HEK293 (cell line): ENCODE measurements around the gene SIGLEC12.

Source experiments
- CTCF ChIA-PET: fragments of 350-600 bp; formaldehyde crosslinking; extraction: SDS; loops from one replicate; lab custom pipeline; 2021; ENCODE audit warnings: antibody characterized with exemption; lab: Yijun Ruan, JAX
- POLR2A ChIA-PET: fragments of 300-600 bp; formaldehyde crosslinking; extraction: SDS; loops from one replicate; lab custom pipeline; 2020; ENCODE audit warnings: antibody characterized with exemption, inconsistent platforms; lab: Yijun Ruan, JAX
- H3K27ac ChIP-seq: fragments of 200-500 bp; sonication (Bioruptor generic); 2 replicates; pipeline ENCODE4 v1.5.1; 2014; ENCODE audit warnings: low read depth, low read length, control low read depth, inconsistent platforms; ENCODE audit errors: extremely low read depth
- H3K36me3 ChIP-seq, 2 experiments: fragments of 200-500 bp in 1 of 2; sonication (Bioruptor generic) in 1 of 2; 1 replicate in 1 of 2; 2 replicates in 1 of 2; pipeline ENCODE4 v1.5.1; 2014 to 2017; ENCODE audit warnings: inconsistent platforms in 2 of 2, low read length in 2 of 2; ENCODE audit not compliant: control insufficient read depth in 2 of 2, insufficient read depth in 1 of 2
- H3K4me1 ChIP-seq: fragments of 200-500 bp; sonication (Bioruptor generic); 2 replicates; pipeline ENCODE4 v1.5.1; 2014; ENCODE audit warnings: mild to moderate bottlenecking, low read length, inconsistent platforms; ENCODE audit not compliant: control insufficient read depth, insufficient read depth
- H3K4me3 ChIP-seq: 2 replicates; pipeline ENCODE4 v1.5.1; 2011; ENCODE audit warnings: low read depth, mild to moderate bottlenecking, control low read depth, low read length, moderate library complexity
- H3K9me3 ChIP-seq: fragments of 200-500 bp; sonication (Bioruptor generic); 2 replicates; pipeline ENCODE4 v1.5.1; 2014; ENCODE audit warnings: low read depth, low read length, inconsistent platforms; ENCODE audit not compliant: control insufficient read depth, insufficient read depth
- FEZF1 ChIP-seq: fragments of 450-650 bp; formaldehyde crosslinking; IDR thresholded peaks from 2 replicates; pipeline ENCODE4 v1.5.1; 2016; ENCODE audit warnings: missing biosample characterization, missing genetic modification characterization
- GLI4 ChIP-seq: fragments of 450-650 bp; formaldehyde crosslinking; IDR thresholded peaks from 2 replicates; pipeline ENCODE4 v1.5.1; 2016; ENCODE audit warnings: missing biosample characterization, missing genetic modification characterization
- MEIS1 ChIP-seq: sonication (generic); formaldehyde crosslinking; IDR thresholded peaks from 2 replicates; pipeline ENCODE4 v1.8.1; 2022; ENCODE audit warnings: missing genetic modification reagents, mild to moderate bottlenecking, borderline replicate concordance
- OVOL3 ChIP-seq: fragments of 450-650 bp; formaldehyde crosslinking; IDR thresholded peaks from 2 replicates; pipeline ENCODE4 v1.5.1; 2016; ENCODE audit warnings: missing biosample characterization, missing genetic modification characterization
- RBAK ChIP-seq: fragments of 450-650 bp; formaldehyde crosslinking; IDR thresholded peaks from 2 replicates; pipeline ENCODE4 v1.5.1; 2016; ENCODE audit warnings: missing biosample characterization, missing genetic modification characterization
- SCRT1 ChIP-seq: fragments of 450-650 bp; formaldehyde crosslinking; IDR thresholded peaks from 2 replicates; pipeline ENCODE4 v1.5.1; 2016; ENCODE audit warnings: missing biosample characterization, missing genetic modification characterization, borderline replicate concordance
- SP3 ChIP-seq: fragments of 450-650 bp; formaldehyde crosslinking; IDR thresholded peaks from 2 replicates; pipeline ENCODE4 v1.5.1; 2016; ENCODE audit warnings: missing biosample characterization, missing genetic modification characterization
- TCF7L2 ChIP-seq: IDR thresholded peaks from 2 replicates; pipeline ENCODE4 v1.6.1; 2011; ENCODE audit warnings: low read depth, mild to moderate bottlenecking, inconsistent platforms, low read length, moderate library complexity, borderline replicate concordance
- YY1 ChIP-seq: fragments of 450-650 bp; formaldehyde crosslinking; IDR thresholded peaks from 2 replicates; pipeline ENCODE4 v1.5.1; 2018; ENCODE audit warnings: missing biosample characterization, missing genetic modification characterization
- ZBTB1 ChIP-seq: fragments of 450-650 bp; formaldehyde crosslinking; IDR thresholded peaks from 2 replicates; pipeline ENCODE4 v1.5.1; 2016; ENCODE audit warnings: missing biosample characterization, missing genetic modification characterization
- ZBTB6 ChIP-seq: fragments of 450-650 bp; formaldehyde crosslinking; IDR thresholded peaks from 2 replicates; pipeline ENCODE4 v1.5.1; 2017; ENCODE audit warnings: missing biosample characterization, missing genetic modification characterization
- ZEB2 ChIP-seq: fragments of 450-650 bp; formaldehyde crosslinking; IDR thresholded peaks from 2 replicates; pipeline ENCODE4 v1.5.1; 2016; ENCODE audit warnings: missing biosample characterization, missing genetic modification characterization
- ZNF112 ChIP-seq: fragments of 450-650 bp; formaldehyde crosslinking; IDR thresholded peaks from 2 replicates; pipeline ENCODE4 v1.5.0; 2017; ENCODE audit warnings: missing biosample characterization, missing genetic modification characterization
- ZNF157 ChIP-seq: fragments of 450-650 bp; formaldehyde crosslinking; IDR thresholded peaks from 2 replicates; pipeline ENCODE4 v1.5.1; 2016; ENCODE audit warnings: missing biosample characterization, missing genetic modification characterization
- ZNF214 ChIP-seq: fragments of 450-650 bp; formaldehyde crosslinking; IDR thresholded peaks from 2 replicates; pipeline ENCODE4 v1.5.1; 2017; ENCODE audit warnings: missing biosample characterization, mild to moderate bottlenecking, missing genetic modification characterization, borderline replicate concordance
- ZNF404 ChIP-seq: fragments of 450-650 bp; formaldehyde crosslinking; IDR thresholded peaks from 2 replicates; pipeline ENCODE4 v1.5.1; 2017; ENCODE audit warnings: missing biosample characterization, missing genetic modification characterization
- ZNF433 ChIP-seq: fragments of 450-650 bp; formaldehyde crosslinking; IDR thresholded peaks from 2 replicates; pipeline ENCODE4 v1.5.1; 2016; ENCODE audit warnings: missing biosample characterization, missing genetic modification characterization, low read depth
- ZNF548 ChIP-seq: fragments of 450-650 bp; formaldehyde crosslinking; IDR thresholded peaks from 2 replicates; pipeline ENCODE4 v1.5.1; 2016; ENCODE audit warnings: missing biosample characterization, missing genetic modification characterization
- ZNF560 ChIP-seq: fragments of 450-650 bp; formaldehyde crosslinking; IDR thresholded peaks from 2 replicates; pipeline ENCODE4 v1.5.1; 2017; ENCODE audit warnings: missing biosample characterization, missing genetic modification characterization, borderline replicate concordance
- ZNF561 ChIP-seq: fragments of 450-650 bp; IDR thresholded peaks from 2 replicates; pipeline ENCODE4 v1.5.1; 2018; ENCODE audit warnings: missing biosample characterization, missing genetic modification characterization, borderline replicate concordance
- ZNF580 ChIP-seq: fragments of 450-650 bp; formaldehyde crosslinking; IDR thresholded peaks from 2 replicates; pipeline ENCODE4 v1.5.1; 2016; ENCODE audit warnings: missing biosample characterization, missing genetic modification characterization
- ZNF645 ChIP-seq: fragments of 450-650 bp; formaldehyde crosslinking; IDR thresholded peaks from 2 replicates; pipeline ENCODE4; 2016; ENCODE audit warnings: missing biosample characterization, missing genetic modification characterization
- ZNF658 ChIP-seq: fragments of 450-650 bp; formaldehyde crosslinking; IDR thresholded peaks from 2 replicates; pipeline ENCODE4; 2016; ENCODE audit warnings: missing biosample characterization, missing genetic modification characterization
- ZNF677 ChIP-seq: fragments of 450-650 bp; IDR thresholded peaks from 2 replicates; pipeline ENCODE4 v1.5.0; 2018; ENCODE audit warnings: missing biosample characterization, mild to moderate bottlenecking, missing genetic modification characterization, moderate library complexity
- ZNF747 ChIP-seq: fragments of 450-650 bp; formaldehyde crosslinking; IDR thresholded peaks from 2 replicates; pipeline ENCODE4 v1.5.1; 2016; ENCODE audit warnings: missing biosample characterization, missing genetic modification characterization
- ZNF776 ChIP-seq: fragments of 450-650 bp; formaldehyde crosslinking; IDR thresholded peaks from 2 replicates; pipeline ENCODE4 v1.5.0; 2017; ENCODE audit warnings: missing biosample characterization, missing genetic modification characterization, borderline replicate concordance
- ZSCAN30 ChIP-seq: fragments of 450-650 bp; IDR thresholded peaks from 2 replicates; pipeline ENCODE4 v1.5.1; 2018; ENCODE audit warnings: missing biosample characterization, mild to moderate bottlenecking, missing genetic modification characterization, moderate library complexity
- TF ChIP-seq, protein P1 (sequence below): fragments of 450-650 bp; formaldehyde crosslinking; IDR thresholded peaks from 2 replicates; pipeline ENCODE4 v1.5.1; 2016; ENCODE audit warnings: missing biosample characterization, missing genetic modification characterization

The SIGLEC12 gene

DNA sequence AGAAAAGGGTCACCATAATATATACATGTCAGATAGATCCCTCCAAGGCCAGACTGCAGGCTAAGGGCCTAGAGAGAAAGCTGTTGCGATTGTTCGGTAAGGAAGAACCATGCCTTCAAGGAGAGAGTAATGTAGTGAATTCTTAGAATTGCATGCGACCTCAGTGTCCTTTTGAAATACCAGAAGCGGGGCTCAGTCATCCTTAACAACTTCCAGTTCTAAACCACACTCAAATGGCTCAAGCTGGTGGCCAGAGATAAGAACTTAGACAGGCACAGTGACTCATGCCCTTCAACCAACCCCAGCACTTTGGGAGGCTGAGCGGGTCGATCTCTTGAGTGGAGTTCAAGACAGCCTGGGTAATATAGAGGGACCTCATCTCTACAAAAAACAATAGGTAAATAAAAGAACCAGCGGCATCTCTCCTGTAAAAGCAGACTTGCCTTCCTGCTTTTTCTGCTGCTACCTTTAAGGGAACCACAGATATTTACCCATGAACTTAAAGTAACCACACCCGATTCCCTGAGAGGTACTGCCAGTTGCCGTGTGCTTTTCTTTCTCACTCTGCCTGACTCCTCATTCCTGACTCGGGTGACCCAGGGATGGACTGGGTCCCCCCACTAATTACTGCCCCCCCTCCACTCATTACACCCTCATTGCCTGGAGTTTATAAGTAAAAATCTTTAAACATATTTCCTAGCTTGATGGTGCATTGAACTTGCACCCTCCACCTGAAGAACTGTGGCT is 45.2 kb upstream of the SIGLEC12 start (continued):
- TF ChIP-seq YY1 (tag by site-specific recombination) (no peak), MEIS1 (CRISPR knock-in tag) (no peak), FEZF1 (no peak), OVOL3 (tag by site-specific recombination) (no peak), ZNF645 (tag by site-specific recombination) (no peak), ZEB2 (tag by site-specific recombination) (no peak), ZNF747 (tag by site-specific recombination) (no peak), ZNF658 (no peak), ZBTB6 (no peak), SP3 (tag by site-specific recombination) (no peak), SCRT1 (tag by site-specific recombination) (no peak), ZNF548 (no peak), ZNF677 (no peak), ZNF112 (tag by site-specific recombination) (no peak)
- TF ChIP-seq, protein P1, sequence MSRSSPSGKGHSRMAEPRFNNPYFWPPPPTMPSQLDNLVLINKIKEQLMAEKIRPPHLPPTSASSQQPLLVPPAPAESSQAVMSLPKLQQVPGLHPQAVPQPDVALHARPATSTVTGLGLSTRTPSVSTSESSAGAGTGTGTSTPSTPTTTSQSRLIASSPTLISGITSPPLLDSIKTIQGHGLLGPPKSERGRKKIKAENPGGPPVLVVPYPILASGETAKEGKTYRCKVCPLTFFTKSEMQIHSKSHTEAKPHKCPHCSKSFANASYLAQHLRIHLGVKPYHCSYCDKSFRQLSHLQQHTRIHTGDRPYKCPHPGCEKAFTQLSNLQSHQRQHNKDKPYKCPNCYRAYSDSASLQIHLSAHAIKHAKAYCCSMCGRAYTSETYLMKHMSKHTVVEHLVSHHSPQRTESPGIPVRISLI: no peak

DNA sequence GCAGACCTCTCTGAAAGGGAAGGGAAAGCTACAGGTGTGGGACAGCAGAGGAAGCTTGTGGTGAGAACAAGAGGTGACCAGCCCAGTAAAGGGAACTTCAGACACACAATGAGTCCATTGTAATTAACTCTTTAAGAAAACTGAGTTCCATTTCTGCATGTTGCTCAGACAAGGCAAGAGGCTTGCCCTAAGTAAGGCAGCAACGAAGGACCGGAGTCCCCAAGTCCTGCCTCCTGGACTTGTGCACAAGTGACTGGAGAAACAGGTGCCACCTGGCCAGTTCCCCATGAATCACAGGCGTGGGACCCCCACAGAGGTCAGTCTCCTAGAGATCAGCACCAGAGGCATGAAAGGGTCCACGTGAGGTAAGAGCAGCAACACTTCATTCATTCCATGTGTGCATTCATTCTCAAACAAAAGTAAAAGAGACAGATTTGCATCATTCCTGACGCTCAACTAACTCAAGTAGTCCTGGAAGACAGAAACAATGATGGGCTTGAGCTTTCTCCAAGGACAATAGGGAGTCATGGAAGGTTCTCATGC is 44.6 kb upstream of the SIGLEC12 start:
- no peak overlapping the region for H3K27ac ChIP-seq
- no peaks in the 10 kb centered on the region for H3K9me3 ChIP-seq
- POLR2A ChIA-PET: no interaction called here
- no peak for TF ChIP-seq ZNF560 (tag by site-specific recombination)
- TF ChIP-seq ZNF214 (tag by site-specific recombination): no peak
- no peak for TF ChIP-seq ZNF404 (tag by site-specific recombination)
- no peak for TF ChIP-seq ZNF157 (tag by site-specific recombination)
- TF ChIP-seq ZNF433 (tag by site-specific recombination): no peak
- no peak for TF ChIP-seq ZSCAN30
- no peak for TF ChIP-seq ZNF580 (tag by site-specific recombination)
- no peak for TF ChIP-seq ZNF776 (tag by site-specific recombination)
- TF ChIP-seq ZNF658: no peak
- no peak for TF ChIP-seq RBAK (tag by site-specific recombination)
- no peak for TF ChIP-seq TCF7L2
- TF ChIP-seq GLI4 (tag by site-specific recombination): no peak
- no peak for TF ChIP-seq ZBTB1 (tag by site-specific recombination)
- no peak for TF ChIP-seq ZNF561 (tag by site-specific recombination)
- CTCF ChIA-PET: interaction anchor here (1.6 to 2.9 kb wide), 2 partner anchors 32 to 111 kb away, joined by 5 to 18 read pairs; no protein-coding TSS in a partner anchor
- H3K4me3 ChIP-seq: no peak overlapping the region
- H3K4me1 ChIP-seq: no peaks in the 10 kb centered on the region
- no peaks in the 10 kb centered on the region for H3K36me3 ChIP-seq
